K562 (cell line): Measurements from ENCODE around the gene GPS2. TPM values are rescaled to one million over a fixed set of nuclear protein-coding genes. Genes with fewer than 3 reads are reported as not detected.

Experiments used
- CBFA2T2 ChIP-seq: fragments of 450-650 bp; conservative IDR thresholded peaks from 2 replicates; pipeline ENCODE4 v1.6.1; 2017; ENCODE audit warnings: mild to moderate bottlenecking
- CBFB ChIP-seq: sonication (generic); formaldehyde crosslinking; IDR thresholded peaks from 2 replicates; pipeline ENCODE4 v1.4.0; 2020; ENCODE audit warnings: mild to moderate bottlenecking, missing genetic modification reagents
- CBX3 ChIP-seq, 2 experiments: IDR thresholded peaks; 1 replicate in 1 of 2; 2 replicates in 1 of 2; pipeline ENCODE4 v1.6.1; 2012; ENCODE audit warnings: inconsistent platforms in 2 of 2, low read length in 2 of 2, borderline replicate concordance in 1 of 2, control low read depth in 1 of 2
- CREM ChIP-seq: IDR thresholded peaks from 2 replicates; pipeline ENCODE4 v1.6.1; 2014; ENCODE audit warnings: antibody characterized with exemption, low read depth
- ESRRA ChIP-seq: fragments of 450-650 bp; IDR thresholded peaks from 2 replicates; pipeline ENCODE4 v1.6.1; 2014; ENCODE audit warnings: low read depth, mild to moderate bottlenecking, moderate library complexity, borderline replicate concordance
- GATA2 ChIP-seq: sonication (generic); formaldehyde crosslinking; IDR thresholded peaks from 2 replicates; pipeline ENCODE4 v1.4.0; 2020; ENCODE audit warnings: mild to moderate bottlenecking, missing genetic modification reagents
- IRF2 ChIP-seq: sonication (generic); formaldehyde crosslinking; IDR thresholded peaks from 2 replicates; pipeline ENCODE4 v1.8.1; 2022; ENCODE audit warnings: mild to moderate bottlenecking, missing genetic modification reagents
- KAT7 ChIP-seq: sonication (generic); formaldehyde crosslinking; IDR thresholded peaks from 2 replicates; pipeline ENCODE4 v1.8.0; 2022; ENCODE audit warnings: missing genetic modification reagents, mild to moderate bottlenecking, borderline replicate concordance
- KLF16 ChIP-seq: IDR thresholded peaks from 2 replicates; pipeline ENCODE4 v1.6.1; 2016; ENCODE audit warnings: antibody characterized with exemption
- MNT ChIP-seq, 2 experiments: fragments of 450-650 bp; conservative IDR thresholded peaks; 2 replicates each; pipeline ENCODE4 v1.6.1; 2017; ENCODE audit warnings: mild to moderate bottlenecking in 2 of 2, moderate library complexity in 2 of 2
- NFIC ChIP-seq: fragments of 450-650 bp; IDR thresholded peaks from 2 replicates; pipeline ENCODE4 v1.6.1; 2017; ENCODE audit warnings: mild to moderate bottlenecking, inconsistent platforms
- NFYB ChIP-seq: IDR thresholded peaks from 2 replicates; pipeline ENCODE4 v1.6.1; 2011; ENCODE audit warnings: mild to moderate bottlenecking, moderate library complexity; ENCODE audit not compliant: insufficient read length; ENCODE audit errors: extremely low read depth
- PHB2 ChIP-seq: fragments of 450-650 bp; IDR thresholded peaks from 2 replicates; pipeline ENCODE4 v1.6.1; 2017; ENCODE audit warnings: low read depth
- SETDB1 ChIP-seq: IDR thresholded peaks from one replicate; pipeline ENCODE4 v1.6.1; 2012; ENCODE audit warnings: low read length, control low read depth, inconsistent platforms
- SP1 ChIP-seq: sonication (generic); formaldehyde crosslinking; IDR thresholded peaks from 2 replicates; pipeline ENCODE4 v1.8.1; 2022; ENCODE audit warnings: mild to moderate bottlenecking, missing genetic modification reagents
- TEAD4 ChIP-seq, 2 experiments: sonication (generic) in 1 of 2; formaldehyde crosslinking in 1 of 2; IDR thresholded peaks; 2 replicates each; pipeline versions ENCODE4 v1.6.1 to v1.8.0; 2012 to 2022; ENCODE audit warnings: borderline replicate concordance in 1 of 2, inconsistent platforms in 1 of 2, low read length in 1 of 2, mild to moderate bottlenecking in 1 of 2, missing genetic modification reagents in 1 of 2
- TFAP4 ChIP-seq: sonication (generic); formaldehyde crosslinking; IDR thresholded peaks from 2 replicates; pipeline ENCODE4 v1.8.0; 2022; ENCODE audit warnings: missing genetic modification reagents, mild to moderate bottlenecking, moderate library complexity, borderline replicate concordance
- ZBTB2 ChIP-seq: fragments of 450-650 bp; IDR thresholded peaks from 2 replicates; pipeline ENCODE4 v1.6.1; 2016; ENCODE audit warnings: antibody characterized with exemption
- ZNF354B ChIP-seq: fragments of 250-450 bp; sonication (Bioruptor Pico); IDR thresholded peaks from 2 replicates; pipeline ENCODE4 v1.4.0; 2020
- polyA plus RNA-seq, 8 experiments: library from polyadenylated mRNA; depleted of rRNA in 4 of 8; stranded (reverse) in 5 of 8; unstranded in 3 of 8; fragments of >200 nt; fragmentation: Nextera tagmentation in 2 of 8; fragmentation: Illumina TruSeq in 1 of 8; extraction: Ambion mirVana in 2 of 8; extraction: Trizol in 1 of 8; gene quantifications; 2 replicates each; pipeline versions ENCODE4 v1.2.1 to v1.2.3, GENCODE V29; 2011 to 2014; ENCODE audit warnings: inconsistent platforms in 1 of 8, missing spikeins in 1 of 8
- total RNA-seq, 7 experiments: library from RNA; depleted of rRNA in 6 of 7; stranded (reverse); fragments of >200 nt in 6 of 7; fragmentation: Illumina TruSeq in 2 of 7; extraction: Trizol in 2 of 7; gene quantifications; 2 replicates each; pipeline versions ENCODE4 v1.2.1 to v1.2.3, GENCODE V29; 2011 to 2021; ENCODE audit warnings: low replicate concordance in 1 of 7
- TF ChIP-seq, protein P1 (sequence below): fragments of 450-650 bp; IDR thresholded peaks from 2 replicates; pipeline ENCODE4 v1.6.1; 2017; ENCODE audit warnings: mild to moderate bottlenecking, moderate library complexity
- TF ChIP-seq, protein P2 (sequence below): fragments of 200-800 bp; sonication (Bioruptor generic); IDR thresholded peaks from 2 replicates; pipeline ENCODE4 v1.6.1; 2017; ENCODE audit warnings: missing genetic modification characterization, missing compliant biosample characterization
- TF ChIP-seq, protein P3 (sequence below): fragments of 450-650 bp; formaldehyde crosslinking; IDR thresholded peaks from 2 replicates; pipeline ENCODE4 v1.4.0; 2020; ENCODE audit warnings: mild to moderate bottlenecking, moderate library complexity

GPS2 gene
- total and polyA plus RNA-seq, 9 of the 15 experiments (the other 6 are each of a cell fraction or from before 2014, with no cell fraction given): 18.3 to 75.7 (median 37.0) TPM

DNA sequence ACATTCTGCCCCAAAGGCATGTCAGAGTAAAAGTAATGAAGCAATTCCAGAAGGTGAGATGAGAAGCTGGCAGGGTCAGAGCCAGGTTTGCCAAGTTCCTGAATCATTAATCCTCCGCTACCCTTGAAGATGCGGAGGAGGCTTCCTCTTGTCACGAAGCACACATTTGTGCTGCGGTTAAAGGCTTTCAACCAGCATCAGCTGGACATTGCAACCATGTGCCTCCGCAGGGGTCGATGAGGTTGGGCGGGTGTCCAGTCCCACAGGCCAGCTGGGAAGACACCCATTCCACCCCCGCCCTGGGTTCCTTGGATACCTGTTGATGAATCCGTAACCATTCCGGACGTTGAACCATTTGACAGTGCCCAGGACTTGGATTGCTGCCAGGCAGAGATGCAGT is 22.0 kb downstream of the GPS2 start (continued):
- TF ChIP-seq, protein P1, sequence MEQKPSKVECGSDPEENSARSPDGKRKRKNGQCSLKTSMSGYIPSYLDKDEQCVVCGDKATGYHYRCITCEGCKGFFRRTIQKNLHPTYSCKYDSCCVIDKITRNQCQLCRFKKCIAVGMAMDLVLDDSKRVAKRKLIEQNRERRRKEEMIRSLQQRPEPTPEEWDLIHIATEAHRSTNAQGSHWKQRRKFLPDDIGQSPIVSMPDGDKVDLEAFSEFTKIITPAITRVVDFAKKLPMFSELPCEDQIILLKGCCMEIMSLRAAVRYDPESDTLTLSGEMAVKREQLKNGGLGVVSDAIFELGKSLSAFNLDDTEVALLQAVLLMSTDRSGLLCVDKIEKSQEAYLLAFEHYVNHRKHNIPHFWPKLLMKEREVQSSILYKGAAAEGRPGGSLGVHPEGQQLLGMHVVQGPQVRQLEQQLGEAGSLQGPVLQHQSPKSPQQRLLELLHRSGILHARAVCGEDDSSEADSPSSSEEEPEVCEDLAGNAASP: no peak
- no peak for TF ChIP-seq CBX3 (IDR thresholded peaks at IDR 0.05; ENCODE audit: borderline replicate concordance in 1 of 2, low read length in 2 of 2)
- TF ChIP-seq SP1 (CRISPR knock-in tag): no peak
- no peak for TF ChIP-seq ZBTB2
- 0 out of 2 replicates have a peak, but pooled peaks have one; percentile 26 for TF ChIP-seq CREM
- peak; percentile 65; the same call in 1 of the 2 replicates for TF ChIP-seq KLF16
- TF ChIP-seq GATA2: no peak
- TF ChIP-seq IRF2: no peak
- TF ChIP-seq, protein P2, sequence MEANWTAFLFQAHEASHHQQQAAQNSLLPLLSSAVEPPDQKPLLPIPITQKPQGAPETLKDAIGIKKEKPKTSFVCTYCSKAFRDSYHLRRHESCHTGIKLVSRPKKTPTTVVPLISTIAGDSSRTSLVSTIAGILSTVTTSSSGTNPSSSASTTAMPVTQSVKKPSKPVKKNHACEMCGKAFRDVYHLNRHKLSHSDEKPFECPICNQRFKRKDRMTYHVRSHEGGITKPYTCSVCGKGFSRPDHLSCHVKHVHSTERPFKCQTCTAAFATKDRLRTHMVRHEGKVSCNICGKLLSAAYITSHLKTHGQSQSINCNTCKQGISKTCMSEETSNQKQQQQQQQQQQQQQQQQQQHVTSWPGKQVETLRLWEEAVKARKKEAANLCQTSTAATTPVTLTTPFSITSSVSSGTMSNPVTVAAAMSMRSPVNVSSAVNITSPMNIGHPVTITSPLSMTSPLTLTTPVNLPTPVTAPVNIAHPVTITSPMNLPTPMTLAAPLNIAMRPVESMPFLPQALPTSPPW (CRISPR knock-in tag): peak; percentile 25; the same call in 1 of the 2 replicates
- no peak for TF ChIP-seq ZNF354B
- TF ChIP-seq SETDB1: no peak
- TF ChIP-seq MNT (conservative IDR thresholded peaks at IDR 0.05): peak in 1 of 2 experiments; percentile 46; a peak in 1 of 4 replicates
- TF ChIP-seq TEAD4 (IDR thresholded peaks at IDR 0.05; ENCODE audit: low read length): peak; percentile 60
- TF ChIP-seq TEAD4 (CRISPR knock-in tag; IDR thresholded peaks at IDR 0.05; ENCODE audit: borderline replicate concordance): no peak
- TF ChIP-seq NFIC: peak; percentile 85
- no peak for TF ChIP-seq NFYB
- no peak for TF ChIP-seq PHB2
- peak; percentile 97 for TF ChIP-seq TFAP4 (CRISPR knock-in tag)
- no peak for TF ChIP-seq KAT7 (CRISPR knock-in tag)
- no peak for TF ChIP-seq CBFB (CRISPR knock-in tag)
- TF ChIP-seq ESRRA: peak; percentile 31; the same call in 1 of the 2 replicates
- peak; percentile 47 for TF ChIP-seq CBFA2T2
- TF ChIP-seq, protein P3, sequence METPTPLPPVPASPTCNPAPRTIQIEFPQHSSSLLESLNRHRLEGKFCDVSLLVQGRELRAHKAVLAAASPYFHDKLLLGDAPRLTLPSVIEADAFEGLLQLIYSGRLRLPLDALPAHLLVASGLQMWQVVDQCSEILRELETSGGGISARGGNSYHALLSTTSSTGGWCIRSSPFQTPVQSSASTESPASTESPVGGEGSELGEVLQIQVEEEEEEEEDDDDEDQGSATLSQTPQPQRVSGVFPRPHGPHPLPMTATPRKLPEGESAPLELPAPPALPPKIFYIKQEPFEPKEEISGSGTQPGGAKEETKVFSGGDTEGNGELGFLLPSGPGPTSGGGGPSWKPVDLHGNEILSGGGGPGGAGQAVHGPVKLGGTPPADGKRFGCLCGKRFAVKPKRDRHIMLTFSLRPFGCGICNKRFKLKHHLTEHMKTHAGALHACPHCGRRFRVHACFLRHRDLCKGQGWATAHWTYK (CRISPR knock-in tag): no peak
